Measurements from ENCODE around the gene GLI3.

DNA sequence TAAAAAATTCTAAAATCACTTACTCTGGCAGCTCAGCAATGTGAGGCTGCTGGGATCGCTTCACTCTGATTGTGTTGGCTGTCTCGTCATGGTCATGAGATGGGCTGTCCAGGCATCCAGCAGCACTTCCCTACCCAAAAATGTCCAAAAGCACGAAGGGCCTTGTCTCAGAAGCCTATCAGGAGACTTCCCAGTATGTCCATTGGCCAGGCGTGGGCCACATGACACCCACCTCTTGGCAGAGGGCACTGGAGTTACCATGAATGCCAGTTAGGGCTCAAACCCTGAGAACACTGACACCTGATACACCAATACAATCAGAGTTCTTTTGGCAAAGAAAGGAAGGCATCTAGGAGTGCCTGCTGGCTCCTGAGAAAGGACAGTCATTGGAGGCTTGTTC lies 27.0 kb upstream of the GLI3 start:
- no peak for TF ChIP-seq CHD4 (IDR thresholded peaks at IDR 0.05)
- no peak for TF ChIP-seq ZNF24 (IDR thresholded peaks at IDR 0.05)
- TF ChIP-seq CTCF (IDR thresholded peaks at IDR 0.05 in 2 of 3, conservative IDR thresholded peaks at IDR 0.05 in 1 of 3; ENCODE audit: control insufficient read depth in 2 of 3, extremely low read depth in 1 of 3, insufficient read depth in 1 of 3, low read depth in 3 of 3, low read length in 3 of 3) = no peak
- no peak for TF ChIP-seq STAT3 (IDR thresholded peaks at IDR 0.05; ENCODE audit: low read depth, low read length)
- TF ChIP-seq HDAC6 (IDR thresholded peaks at IDR 0.05; ENCODE audit: unreplicated experiment) = no peak

Data from GM12878 (cell line).